Large intestine (tissue), 3 donors: ENCODE results near the gene MFAP1. TPM values are rescaled to one million over a fixed set of nuclear protein-coding genes. Genes with fewer than 3 reads are reported as not detected.

Experiments used
- DNase-seq, 2 donors: peaks; one replicate each; pipeline versions ENCODE4 v3.0.0 to v3.0.0-alpha.2; 2013
- H3K27ac ChIP-seq: one replicate; pipeline ENCODE4 v1.5.1; 2013; ENCODE audit warnings: low read length
- H3K27me3 ChIP-seq: 2 replicates; pipeline ENCODE4 v1.6.1; 2013; ENCODE audit warnings: low read length; ENCODE audit not compliant: control insufficient read depth, insufficient read depth
- H3K36me3 ChIP-seq: 2 replicates; pipeline ENCODE4 v1.6.1; 2013; ENCODE audit warnings: low read length; ENCODE audit not compliant: control insufficient read depth, insufficient read depth
- H3K4me1 ChIP-seq: one replicate; pipeline ENCODE4 v1.6.1; 2013; ENCODE audit warnings: low read length; ENCODE audit not compliant: control insufficient read depth, insufficient read depth
- H3K4me3 ChIP-seq: one replicate; pipeline ENCODE4 v1.5.1; 2013; ENCODE audit warnings: low read length
- H3K9me3 ChIP-seq: one replicate; pipeline ENCODE4 v1.6.1; 2013; ENCODE audit warnings: mild to moderate bottlenecking, low read depth, low read length, moderate library complexity; ENCODE audit not compliant: control insufficient read depth
- WGBS: methylation state at CpG from one replicate; pipeline ENCODE4 v1.1.5; 2013; ENCODE audit warnings: low lambda C conversion rate; ENCODE audit not compliant: insufficient coverage; 5-methylcytosine and 5-hydroxymethylcytosine counted together
- polyA plus RNA-seq: library from polyadenylated mRNA; unstranded; fragments of 120-200 nt; gene quantifications from one replicate; pipeline ENCODE4 v1.2.1, GENCODE V29; 2013

Gene MFAP1
- polyA plus RNA-seq, 1 donor = 37.1 TPM

GRCh38 chr15:43776718-43777266 lies 47.7 kb downstream of the MFAP1 start, which contains the start of gene ELL3:
Gene ELL3 (minus strand): TSS chr15:43776966. CDS start chr15:43776901, 65 bp downstream.
- no peaks in the 10 kb centered on the region for H3K27me3 ChIP-seq
- H3K4me1 ChIP-seq = peaks cover 20% of the 10 kb centered on the region
- H3K27ac ChIP-seq = peak within 1 kb of the TSS; percentile 94
- WGBS = no CpG with 5 or more reads among the region's 41 CpGs
- DNase-seq = peak; percentile 72 to 91
- H3K4me3 ChIP-seq = peak within 1 kb of the TSS; percentile 74
- peaks cover 25% of the 10 kb centered on the region for H3K36me3 ChIP-seq
- H3K9me3 ChIP-seq = no peaks in the 10 kb centered on the region

DNA sequence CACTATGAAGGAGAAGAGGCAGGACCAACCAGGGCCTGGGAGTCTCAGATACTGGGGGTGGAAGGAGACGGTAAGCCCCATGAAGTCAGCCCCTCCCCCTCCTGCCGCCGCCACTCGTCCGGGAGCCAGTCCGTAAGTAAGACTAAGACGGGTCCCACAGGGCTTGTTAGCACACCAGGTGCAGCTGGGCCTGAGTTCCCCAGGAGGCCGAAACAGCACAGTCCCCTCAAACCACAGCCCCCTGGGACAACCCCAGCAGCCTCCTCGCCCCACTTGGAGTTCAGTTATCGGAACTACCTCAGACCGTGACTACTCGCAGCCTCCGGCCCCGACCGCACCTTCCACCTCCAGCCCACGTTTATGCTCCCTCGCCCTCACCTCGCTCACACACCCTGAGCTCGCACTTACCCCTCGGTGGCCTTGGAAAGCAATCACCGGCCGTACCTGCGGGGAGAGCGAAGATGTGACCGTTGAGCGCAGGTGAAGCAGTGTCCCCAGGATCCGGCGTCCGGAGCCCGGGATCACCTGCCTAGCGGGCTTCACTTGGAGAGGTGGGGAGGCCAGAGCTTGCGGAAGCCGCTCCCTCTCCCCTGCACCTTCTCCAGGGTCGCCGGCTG lies 48.3 kb downstream of the MFAP1 start:
- Histone ChIP-seq H3K27ac (peak overlapping the region; percentile 94), H3K4me3 (peak overlapping the region; percentile 74), H3K36me3 (peaks cover 31% of the 10 kb centered on the region), H3K4me1 (peaks cover 20% of the 10 kb centered on the region), H3K9me3 (no peaks in the 10 kb centered on the region), H3K27me3 (no peaks in the 10 kb centered on the region)
- DNase-seq = peak in 1 of 2 donors; percentile 70
- WGBS = no CpG with 5 or more reads among the region's 35 CpGs

DNA sequence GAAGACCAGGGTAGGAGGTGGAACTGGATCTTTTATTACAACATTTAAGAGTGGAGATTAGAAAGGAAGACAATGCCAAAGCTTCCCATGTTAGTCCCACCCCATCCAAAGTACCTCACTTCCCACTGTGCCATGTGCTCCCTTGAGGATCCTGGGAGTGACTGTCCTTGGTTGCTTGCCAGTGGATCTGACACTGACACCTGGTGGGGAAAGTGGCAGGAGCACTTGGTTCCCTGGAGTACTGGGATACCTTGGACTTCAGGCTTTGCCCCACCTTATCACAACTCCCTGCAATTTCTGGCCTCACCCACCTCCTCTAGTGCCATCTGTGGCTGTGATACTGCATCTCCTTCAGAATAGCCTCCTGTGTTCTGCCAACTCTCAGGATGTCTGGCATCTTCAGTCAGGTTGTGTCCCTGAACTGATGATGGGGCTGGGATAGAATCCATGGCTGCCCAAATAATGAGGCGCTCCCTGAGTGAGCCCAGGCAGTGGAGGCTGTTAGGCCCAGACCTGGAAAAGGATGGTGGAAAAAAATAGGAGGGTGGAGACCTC lies 49.0 kb downstream of the MFAP1 start:
- peak; percentile 93 to 97 for DNase-seq
- peak overlapping the region; percentile 74 for H3K4me3 ChIP-seq
- H3K27me3 ChIP-seq = no peaks in the 10 kb centered on the region
- H3K36me3 ChIP-seq = peaks cover 38% of the 10 kb centered on the region
- WGBS = no CpG with 5 or more reads among the region's 1 CpG
- no peaks in the 10 kb centered on the region for H3K9me3 ChIP-seq
- peak overlapping the region; percentile 94 for H3K27ac ChIP-seq
- H3K4me1 ChIP-seq = peaks cover 20% of the 10 kb centered on the region

DNA sequence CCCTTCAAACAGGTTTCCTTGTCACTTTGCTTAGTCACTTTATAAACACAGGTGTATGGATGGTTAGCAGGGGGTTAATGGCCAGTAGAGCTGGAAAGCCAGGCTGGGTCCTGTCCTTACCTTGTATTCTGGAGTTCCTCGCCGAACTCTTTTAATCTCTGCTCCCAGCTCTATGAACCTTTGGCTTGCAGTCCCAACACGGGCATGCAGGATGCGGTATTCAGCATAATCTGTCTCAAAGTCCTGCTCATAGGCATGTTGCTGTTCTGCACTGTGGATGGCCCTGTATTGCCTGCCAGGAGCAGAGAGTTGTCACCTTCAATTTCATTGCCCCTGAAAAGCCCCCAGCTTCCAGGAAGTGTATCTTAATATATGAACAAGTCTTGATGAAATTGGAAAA lies 50.4 kb downstream of the MFAP1 start:
- peaks cover 48% of the 10 kb centered on the region for H3K36me3 ChIP-seq
- WGBS = no CpG with 5 or more reads among the region's 4 CpGs
- H3K4me1 ChIP-seq = peaks cover 20% of the 10 kb centered on the region
- no peaks in the 10 kb centered on the region for H3K9me3 ChIP-seq
- H3K27ac ChIP-seq = no peak overlapping the region
- no peak overlapping the region for H3K4me3 ChIP-seq
- DNase-seq = no peak
- no peaks in the 10 kb centered on the region for H3K27me3 ChIP-seq

DNA sequence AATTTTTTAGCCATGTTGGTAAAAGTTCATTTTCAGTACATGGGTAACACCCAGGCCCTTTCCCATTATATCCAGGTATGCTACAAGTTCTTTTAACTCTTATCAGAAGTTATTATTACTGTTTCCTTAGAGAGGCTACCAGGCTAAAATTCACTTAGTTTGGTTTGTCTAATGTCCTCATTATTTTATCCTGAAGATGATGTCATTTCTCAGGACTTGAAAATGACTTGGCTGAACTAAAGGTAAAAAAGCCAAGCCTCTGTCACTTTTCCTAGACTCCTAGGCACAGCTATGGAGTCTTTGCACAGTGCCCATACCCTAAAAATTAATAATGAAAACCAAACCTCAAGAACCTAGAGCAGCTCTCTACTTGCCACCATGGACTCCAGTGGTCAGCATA lies 51.9 kb downstream of the MFAP1 start:
- DNase-seq = no peak
- Histone ChIP-seq H3K27ac (no peak overlapping the region), H3K9me3 (no peaks in the 10 kb centered on the region), H3K27me3 (no peaks in the 10 kb centered on the region), H3K4me1 (peaks cover 15% of the 10 kb centered on the region), H3K36me3 (peaks cover 60% of the 10 kb centered on the region), H3K4me3 (no peak overlapping the region)

DNA sequence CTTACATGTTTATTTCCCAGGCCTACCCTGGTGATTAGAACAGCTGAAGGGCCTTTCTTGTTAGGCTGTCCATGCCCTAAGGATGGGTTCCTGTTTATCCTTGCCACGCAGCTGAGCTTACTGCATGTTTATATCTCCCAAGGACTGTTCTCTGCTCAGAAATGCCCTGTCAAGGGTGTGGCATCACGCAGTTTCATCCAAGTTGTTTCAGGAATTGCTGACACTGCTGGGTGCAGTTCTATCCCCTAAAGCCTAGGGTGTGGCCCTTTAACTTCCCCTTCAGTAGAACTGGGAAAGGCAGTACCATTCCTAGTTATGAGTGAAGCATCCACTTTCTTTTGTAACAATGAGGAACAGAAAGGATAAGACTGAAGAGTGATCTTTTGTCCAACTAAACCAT lies 52.7 kb downstream of the MFAP1 start:
- Histone ChIP-seq H3K9me3 (no peaks in the 10 kb centered on the region), H3K27ac (peak overlapping the region; percentile 2), H3K27me3 (no peaks in the 10 kb centered on the region), H3K4me3 (no peak overlapping the region), H3K36me3 (peaks cover 68% of the 10 kb centered on the region), H3K4me1 (peaks cover 12% of the 10 kb centered on the region)
- DNase-seq = peak in 1 of 2 donors; percentile 40
- WGBS = no CpG with 5 or more reads among the region's 2 CpGs

DNA sequence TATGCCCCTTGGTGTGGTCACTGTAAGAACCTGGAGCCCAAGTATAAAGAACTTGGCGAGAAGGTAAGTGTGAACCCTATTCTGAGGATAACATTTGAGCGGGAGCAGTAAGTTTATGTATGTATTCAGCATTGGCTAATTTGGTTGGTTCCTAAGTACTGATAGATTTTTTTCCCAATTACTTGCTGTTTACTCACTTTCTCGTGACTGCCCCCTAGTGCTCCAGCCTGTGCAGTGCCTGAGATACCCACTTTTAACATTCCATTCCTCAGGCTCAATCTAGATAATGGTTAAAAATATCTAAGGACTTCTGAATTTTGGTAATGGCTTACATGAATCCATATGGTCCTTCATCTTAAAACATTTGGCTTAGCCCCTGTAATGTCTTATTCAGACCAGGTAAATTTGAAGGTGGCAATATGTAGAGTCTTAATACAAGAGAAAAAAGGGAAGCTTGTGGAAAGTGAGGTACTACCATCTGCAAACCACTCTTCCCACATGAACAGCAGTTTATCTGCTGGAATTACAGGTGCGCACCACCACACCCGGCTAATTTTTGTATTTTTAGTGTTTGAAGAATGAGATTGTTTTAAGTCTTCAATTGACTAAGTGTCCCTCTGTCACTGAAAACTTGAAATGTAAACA lies 54.8 kb downstream of the MFAP1 start:
- Histone ChIP-seq H3K36me3 (peaks cover 88% of the 10 kb centered on the region), H3K9me3 (no peaks in the 10 kb centered on the region), H3K4me3 (no peak overlapping the region), H3K4me1 (peaks cover under 1% of the 10 kb centered on the region), H3K27ac (no peak overlapping the region), H3K27me3 (no peaks in the 10 kb centered on the region)
- no CpG with 5 or more reads among the region's 5 CpGs for WGBS
- DNase-seq = peak in 1 of 2 donors; percentile 39

GRCh38 chr15:43763819-43764446 lies 60.6 kb downstream of the MFAP1 start:
- H3K36me3 ChIP-seq = peaks cover 78% of the 10 kb centered on the region
- no peak overlapping the region for H3K4me3 ChIP-seq
- 75% methylated on average over 1 of the region's 2 CpGs for WGBS
- H3K27me3 ChIP-seq = no peaks in the 10 kb centered on the region
- no peaks in the 10 kb centered on the region for H3K9me3 ChIP-seq
- no peak for DNase-seq
- H3K27ac ChIP-seq = no peak overlapping the region
- no peaks in the 10 kb centered on the region for H3K4me1 ChIP-seq

GRCh38 chr15:43762824-43763223 lies 61.7 kb downstream of the MFAP1 start:
- DNase-seq = no peak
- H3K27ac ChIP-seq = no peak overlapping the region
- H3K36me3 ChIP-seq = peaks cover 78% of the 10 kb centered on the region
- no peaks in the 10 kb centered on the region for H3K9me3 ChIP-seq
- no peaks in the 10 kb centered on the region for H3K4me1 ChIP-seq
- no peaks in the 10 kb centered on the region for H3K27me3 ChIP-seq
- 83% methylated on average over 1 of the region's 6 CpGs for WGBS
- H3K4me3 ChIP-seq = no peak overlapping the region
